HG02642 (cell line): ENCODE measurements around the gene ACOX2.

ENCODE experiments used
- ATAC-seq: cut with Tn5 transposase; IDR thresholded peaks from one replicate; pipeline ENCODE4 v1.9.1; 2021; ENCODE audit warnings: mild to moderate bottlenecking; ENCODE audit not compliant: unreplicated experiment, poor library complexity

ACOX2 gene

GRCh38 chr3:58518291-58518789, 18.6 kb downstream of the ACOX2 start:
- ATAC-seq, result no peak

GRCh38 chr3:58514405-58514804, 22.6 kb downstream of the ACOX2 start:
- ATAC-seq, result no peak

GRCh38 chr3:58508437-58508836, 28.6 kb downstream of the ACOX2 start:
- no peak for ATAC-seq

GRCh38 chr3:58507356-58508078, 29.5 kb downstream of the ACOX2 start:
- ATAC-seq, result no peak

- ATAC-seq, result no peak
Measured at GRCh38 chr3:58502872-58503271, 34.1 kb downstream of the ACOX2 start.

GRCh38 chr3:58497097-58497496, 39.9 kb downstream of the ACOX2 start:
- no peak for ATAC-seq

- ATAC-seq, result no peak
Measured at GRCh38 chr3:58496206-58496857, 40.7 kb downstream of the ACOX2 start.

- no peak for ATAC-seq
Measured at GRCh38 chr3:58495101-58495500, 41.9 kb downstream of the ACOX2 start.

GRCh38 chr3:58494107-58494506, 42.9 kb downstream of the ACOX2 start:
- ATAC-seq, result no peak

- no peak for ATAC-seq
Measured at GRCh38 chr3:58492494-58492905, 44.5 kb downstream of the ACOX2 start.

GRCh38 chr3:58491506-58492402, 45.2 kb downstream of the ACOX2 start, which contains the start of gene KCTD6:
KCTD6 (plus strand) TSS chr3:58492096; CDS start chr3:58498756, 6,660 bp downstream.
- ATAC-seq, result peak; percentile 93

GRCh38 chr3:58490860-58491501, 46.0 kb downstream of the ACOX2 start:
- ATAC-seq, result no peak

- ATAC-seq, result no peak
Measured at GRCh38 chr3:58488967-58489366, 48.0 kb downstream of the ACOX2 start.

- ATAC-seq, result no peak
Measured at GRCh38 chr3:58487140-58487886, 49.7 kb downstream of the ACOX2 start.

- no peak for ATAC-seq
Measured at GRCh38 chr3:58485801-58486435, 51.1 kb downstream of the ACOX2 start.

- ATAC-seq, result no peak
Measured at GRCh38 chr3:58484722-58485069, 52.3 kb downstream of the ACOX2 start.

- ATAC-seq, result no peak
Measured at GRCh38 chr3:58484045-58484721, 52.8 kb downstream of the ACOX2 start.

GRCh38 chr3:58482917-58483636, 53.9 kb downstream of the ACOX2 start:
- no peak for ATAC-seq
